ENCODE measurements around the gene LAMA3. TPM values are rescaled to one million over a fixed set of nuclear protein-coding genes. Genes with fewer than 3 reads are reported as not detected.

LAMA3 gene
- polyA plus RNA-seq, 1 donor from 2014 or later, result 3.4 TPM

DNA sequence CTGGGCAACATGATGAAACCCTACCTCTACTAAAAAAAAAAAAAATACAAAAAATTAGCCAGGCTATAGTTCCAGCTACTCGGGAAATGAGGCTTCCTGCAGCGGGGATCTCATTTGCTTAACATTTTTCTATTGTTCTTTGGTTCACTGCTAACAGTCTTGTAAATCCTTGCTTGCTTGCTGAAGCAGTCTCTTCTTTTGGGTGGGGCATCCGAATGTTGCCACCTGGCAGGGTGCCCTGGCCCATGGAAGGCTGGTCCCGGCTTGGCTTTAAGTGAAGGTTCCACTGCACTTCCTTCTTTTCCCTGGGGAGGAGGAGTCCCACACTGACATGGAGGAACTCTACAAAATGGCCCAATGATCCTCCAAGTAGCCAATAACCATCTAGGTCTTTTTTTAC, 20.5 kb upstream of the LAMA3 start:
- no peak overlapping the region for H3K4me3 ChIP-seq (ENCODE audit: low read length)
- no peaks in the 10 kb centered on the region for H3K9me3 ChIP-seq (ENCODE audit: low read length)
- H3K9me2 ChIP-seq (ENCODE audit: insufficient read depth, low read length), result no peaks in the 10 kb centered on the region
- no peaks in the 10 kb centered on the region for H3F3A ChIP-seq (ENCODE audit: insufficient read depth, low read length, poor library complexity, severe bottlenecking)
- no peak overlapping the region for H3K27ac ChIP-seq (ENCODE audit: low read length)
- no peak overlapping the region for H2AFZ ChIP-seq (ENCODE audit: low read depth, low read length)
- no peaks in the 10 kb centered on the region for H4K20me1 ChIP-seq (ENCODE audit: insufficient read depth)
- no peak overlapping the region for H3K9ac ChIP-seq (ENCODE audit: low read length)
- no peak overlapping the region for H3K4me2 ChIP-seq (ENCODE audit: low read length)
- H3K36me3 ChIP-seq (ENCODE audit: insufficient read depth, low read length), result no peaks in the 10 kb centered on the region
- TF ChIP-seq, protein P1, sequence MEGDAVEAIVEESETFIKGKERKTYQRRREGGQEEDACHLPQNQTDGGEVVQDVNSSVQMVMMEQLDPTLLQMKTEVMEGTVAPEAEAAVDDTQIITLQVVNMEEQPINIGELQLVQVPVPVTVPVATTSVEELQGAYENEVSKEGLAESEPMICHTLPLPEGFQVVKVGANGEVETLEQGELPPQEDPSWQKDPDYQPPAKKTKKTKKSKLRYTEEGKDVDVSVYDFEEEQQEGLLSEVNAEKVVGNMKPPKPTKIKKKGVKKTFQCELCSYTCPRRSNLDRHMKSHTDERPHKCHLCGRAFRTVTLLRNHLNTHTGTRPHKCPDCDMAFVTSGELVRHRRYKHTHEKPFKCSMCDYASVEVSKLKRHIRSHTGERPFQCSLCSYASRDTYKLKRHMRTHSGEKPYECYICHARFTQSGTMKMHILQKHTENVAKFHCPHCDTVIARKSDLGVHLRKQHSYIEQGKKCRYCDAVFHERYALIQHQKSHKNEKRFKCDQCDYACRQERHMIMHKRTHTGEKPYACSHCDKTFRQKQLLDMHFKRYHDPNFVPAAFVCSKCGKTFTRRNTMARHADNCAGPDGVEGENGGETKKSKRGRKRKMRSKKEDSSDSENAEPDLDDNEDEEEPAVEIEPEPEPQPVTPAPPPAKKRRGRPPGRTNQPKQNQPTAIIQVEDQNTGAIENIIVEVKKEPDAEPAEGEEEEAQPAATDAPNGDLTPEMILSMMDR (IDR thresholded peaks at IDR 0.05; ENCODE audit: poor library complexity, severe bottlenecking), result no peak
- TF ChIP-seq REST (IDR thresholded peaks at IDR 0.05; ENCODE audit: borderline replicate concordance), result no peak
- no peak for TF ChIP-seq MXI1 (conservative IDR thresholded peaks at IDR 0.05; ENCODE audit: poor library complexity, severe bottlenecking)
- no peak for TF ChIP-seq POLR2AphosphoS5 (IDR thresholded peaks at IDR 0.05)
- H3K27me3 ChIP-seq (ENCODE audit: insufficient read depth, low read depth, low read length), result no peaks in the 10 kb centered on the region
- H3K79me2 ChIP-seq (replicated peaks; ENCODE audit: insufficient read depth, low read length), result no peaks in the 10 kb centered on the region

GRCh38 chr18:23669202-23669766, 20.0 kb upstream of the LAMA3 start:
- Histone ChIP-seq H3K9me3 (ENCODE audit: low read length) (no peaks in the 10 kb centered on the region), H3F3A (ENCODE audit: insufficient read depth, low read length, poor library complexity, severe bottlenecking) (no peaks in the 10 kb centered on the region), H3K4me3 (ENCODE audit: low read length) (no peak overlapping the region), H3K27ac (ENCODE audit: low read length) (no peak overlapping the region), H3K4me2 (ENCODE audit: low read length) (no peak overlapping the region), H3K9me2 (ENCODE audit: insufficient read depth, low read length) (no peaks in the 10 kb centered on the region), H4K20me1 (ENCODE audit: insufficient read depth) (no peaks in the 10 kb centered on the region), H2AFZ (ENCODE audit: low read depth, low read length) (no peak overlapping the region), H3K36me3 (ENCODE audit: insufficient read depth, low read length) (no peaks in the 10 kb centered on the region), H3K27me3 (ENCODE audit: insufficient read depth, low read depth, low read length) (no peaks in the 10 kb centered on the region), H3K79me2 (replicated peaks; ENCODE audit: insufficient read depth, low read length) (no peaks in the 10 kb centered on the region), H3K9ac (ENCODE audit: low read length) (no peak overlapping the region)
- TF ChIP-seq EZH2 (IDR thresholded peaks at IDR 0.05; ENCODE audit: borderline replicate concordance, insufficient read depth, low read length, poor library complexity, severe bottlenecking) (no peak), RAD21 (conservative IDR thresholded peaks at IDR 0.05) (no peak), TAF1 (IDR thresholded peaks at IDR 0.05; ENCODE audit: low read depth) (no peak), EP300 (conservative IDR thresholded peaks at IDR 0.05; ENCODE audit: poor library complexity, severe bottlenecking) (no peak), POLR2AphosphoS5 (IDR thresholded peaks at IDR 0.05) (no peak), REST (IDR thresholded peaks at IDR 0.05; ENCODE audit: borderline replicate concordance) (no peak), SMC3 (conservative IDR thresholded peaks at IDR 0.05; ENCODE audit: poor library complexity) (no peak), MXI1 (conservative IDR thresholded peaks at IDR 0.05; ENCODE audit: poor library complexity, severe bottlenecking) (no peak)
- TF ChIP-seq, protein P1 (IDR thresholded peaks at IDR 0.05; ENCODE audit: poor library complexity, severe bottlenecking), result no peak
